K562 (cell line): ENCODE data around the gene HECW1. TPM values are rescaled to one million over a fixed set of nuclear protein-coding genes. Genes with fewer than 3 reads are reported as not detected.

Experiments
- ATF7 ChIP-seq: fragments of 450-650 bp; IDR thresholded peaks from 2 replicates; pipeline ENCODE4 v1.7.1; 2014; ENCODE audit warnings: mild to moderate bottlenecking, moderate library complexity
- CCAR2 ChIP-seq: fragments of 200-400 bp; formaldehyde crosslinking; IDR thresholded peaks from 2 replicates; pipeline ENCODE4 v1.6.1; 2017; ENCODE audit warnings: mild to moderate bottlenecking, low read depth, low read length
- FOXJ2 ChIP-seq: fragments of 200-800 bp; sonication (Bioruptor generic); IDR thresholded peaks from 2 replicates; pipeline ENCODE4 v1.6.1; 2016; ENCODE audit warnings: missing genetic modification characterization, missing compliant biosample characterization
- ILF3 ChIP-seq: fragments of 450-650 bp; IDR thresholded peaks from 2 replicates; pipeline ENCODE4 v1.6.1; 2018; ENCODE audit warnings: antibody characterized with exemption, mild to moderate bottlenecking, moderate library complexity, borderline replicate concordance
- IRF9 ChIP-seq: fragments of 450-650 bp; IDR thresholded peaks from 2 replicates; pipeline ENCODE4 v1.6.1; 2016; ENCODE audit warnings: missing biosample characterization, missing genetic modification characterization
- MXD1 ChIP-seq: fragments of 250-450 bp; sonication (Bioruptor Pico); IDR thresholded peaks from 2 replicates; pipeline ENCODE4 v1.8.0; 2021; ENCODE audit warnings: borderline replicate concordance, mild to moderate bottlenecking, moderate library complexity; ENCODE audit not compliant: poor library complexity, severe bottlenecking
- POLR2AphosphoS2 ChIP-seq: IDR thresholded peaks from 2 replicates; pipeline ENCODE4 v1.6.1; 2012; ENCODE audit warnings: low read length, improper control_type of control experiment
- RBBP5 ChIP-seq: fragments of 200-600 bp; sonication (generic); IDR thresholded peaks from 2 replicates; pipeline ENCODE4 v1.6.1; 2012; ENCODE audit warnings: borderline replicate concordance, mild to moderate bottlenecking, low read length, control low read depth, inconsistent platforms; ENCODE audit not compliant: insufficient read depth, poor library complexity, severe bottlenecking
- REST ChIP-seq, 2 experiments: fragments of 450-650 bp; formaldehyde crosslinking in 1 of 2; IDR thresholded peaks; 2 replicates each; pipeline versions ENCODE4 v1.4.0 to v1.6.1; 2014 to 2020; ENCODE audit warnings: mild to moderate bottlenecking in 2 of 2, borderline replicate concordance in 1 of 2, low read depth in 1 of 2
- RFX1 ChIP-seq: fragments of 450-650 bp; IDR thresholded peaks from 2 replicates; pipeline ENCODE4 v1.6.1; 2016; ENCODE audit warnings: mild to moderate bottlenecking, moderate library complexity
- ZBED1 ChIP-seq: IDR thresholded peaks from 2 replicates; pipeline ENCODE4 v1.6.1; 2014
- polyA plus RNA-seq, 8 experiments: library from polyadenylated mRNA; depleted of rRNA in 4 of 8; stranded (reverse) in 5 of 8; unstranded in 3 of 8; fragments of >200 nt; fragmentation: Nextera tagmentation in 2 of 8; fragmentation: Illumina TruSeq in 1 of 8; extraction: Ambion mirVana in 2 of 8; extraction: Trizol in 1 of 8; gene quantifications; 2 replicates each; pipeline versions ENCODE4 v1.2.1 to v1.2.3, GENCODE V29; 2011 to 2014; ENCODE audit warnings: inconsistent platforms in 1 of 8, missing spikeins in 1 of 8
- total RNA-seq, 7 experiments: library from RNA; depleted of rRNA in 6 of 7; stranded (reverse); fragments of >200 nt in 6 of 7; fragmentation: Illumina TruSeq in 2 of 7; extraction: Trizol in 2 of 7; gene quantifications; 2 replicates each; pipeline versions ENCODE4 v1.2.1 to v1.2.3, GENCODE V29; 2011 to 2021; ENCODE audit warnings: low replicate concordance in 1 of 7
- TF ChIP-seq, protein P1 (sequence below), 2 experiments: fragments of 450-650 bp in 1 of 2; sonication (generic) in 1 of 2; formaldehyde crosslinking; conservative IDR thresholded peaks; 2 replicates each; pipeline versions ENCODE4 v1.4.0 to v1.8.1; 2020 to 2022; ENCODE audit warnings: mild to moderate bottlenecking in 1 of 2, missing genetic modification reagents in 1 of 2

Gene HECW1
- total and polyA plus RNA-seq, 9 of the 15 experiments (the other 6 are each of a cell fraction or from before 2014, with no cell fraction given): 0.07 to 0.31 (median 0.13) TPM; not detected in 4

- 0 out of 2 replicates have a peak, but pooled peaks have one; percentile 37 for TF ChIP-seq ATF7
- TF ChIP-seq ILF3: no peak
- TF ChIP-seq, protein P1, sequence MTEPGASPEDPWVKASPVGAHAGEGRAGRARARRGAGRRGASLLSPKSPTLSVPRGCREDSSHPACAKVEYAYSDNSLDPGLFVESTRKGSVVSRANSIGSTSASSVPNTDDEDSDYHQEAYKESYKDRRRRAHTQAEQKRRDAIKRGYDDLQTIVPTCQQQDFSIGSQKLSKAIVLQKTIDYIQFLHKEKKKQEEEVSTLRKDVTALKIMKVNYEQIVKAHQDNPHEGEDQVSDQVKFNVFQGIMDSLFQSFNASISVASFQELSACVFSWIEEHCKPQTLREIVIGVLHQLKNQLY (CRISPR knock-in tag; conservative IDR thresholded peaks at IDR 0.05): no peak
- no peak for TF ChIP-seq MXD1 (CRISPR knock-in tag)
- no peak for TF ChIP-seq RBBP5
- no peak for TF ChIP-seq CCAR2
- TF ChIP-seq POLR2AphosphoS2: no peak
- TF ChIP-seq RFX1: peak; percentile 40
- peak; percentile 95 for TF ChIP-seq FOXJ2 (tag)
- TF ChIP-seq ZBED1: no peak
- TF ChIP-seq REST (IDR thresholded peaks at IDR 0.05; ENCODE audit: borderline replicate concordance): peak; percentile 34
- no peak for TF ChIP-seq REST (CRISPR knock-in tag; IDR thresholded peaks at IDR 0.05; ENCODE audit: low read depth)
- TF ChIP-seq IRF9: peak; percentile 59; the same call in 1 of the 2 replicates
Observed at GRCh38 chr7:43553999-43554398, 441.6 kb downstream of the HECW1 start (continued).
